Loucy (cell line): ENCODE measurements around the gene GNAT2.

ENCODE experiments used
- H2AFZ ChIP-seq: fragments of 200-600 bp; sonication (generic); 2 replicates; pipeline ENCODE4 v1.6.0; 2016; ENCODE audit warnings: antibody characterized with exemption, mild to moderate bottlenecking, low read length, moderate library complexity
- H3F3A ChIP-seq: fragments of 200-600 bp; 2 replicates; pipeline ENCODE4 v1.6.0; 2016; ENCODE audit warnings: antibody characterized with exemption, low read depth, mild to moderate bottlenecking
- H3K27me3 ChIP-seq: fragments of 200-600 bp; sonication (generic); 2 replicates; pipeline ENCODE4 v1.6.1; 2014; ENCODE audit warnings: low read length, mild to moderate bottlenecking; ENCODE audit not compliant: insufficient read depth, poor library complexity, severe bottlenecking
- H3K36me3 ChIP-seq: fragments of 200-600 bp; sonication (generic); 2 replicates; pipeline ENCODE4 v1.6.1; 2016; ENCODE audit warnings: low read length; ENCODE audit not compliant: insufficient read depth
- H3K4me1 ChIP-seq: fragments of 200-600 bp; sonication (generic); 2 replicates; pipeline ENCODE4 v1.5.1; 2014; ENCODE audit warnings: low read length, mild to moderate bottlenecking; ENCODE audit not compliant: insufficient read depth, poor library complexity, severe bottlenecking
- H3K4me2 ChIP-seq: fragments of 200-600 bp; sonication (generic); 2 replicates; pipeline ENCODE4 v1.6.0; 2014; ENCODE audit warnings: antibody characterized with exemption, low read length, low read depth, mild to moderate bottlenecking; ENCODE audit not compliant: poor library complexity, severe bottlenecking
- H3K4me3 ChIP-seq: fragments of 200-600 bp; sonication (generic); 2 replicates; pipeline ENCODE4 v1.5.1; 2014; ENCODE audit warnings: low read length, mild to moderate bottlenecking, mixed read lengths; ENCODE audit not compliant: poor library complexity, severe bottlenecking
- H3K79me2 ChIP-seq: fragments of 200-600 bp; sonication (generic); 2 replicates; pipeline ENCODE4 v1.6.1; 2014; ENCODE audit warnings: low read length; ENCODE audit not compliant: insufficient read depth
- H3K9ac ChIP-seq: fragments of 200-600 bp; sonication (generic); 2 replicates; pipeline ENCODE4 v1.6.0; 2014; ENCODE audit warnings: mild to moderate bottlenecking, low read depth, low read length, moderate library complexity; ENCODE audit not compliant: poor library complexity, severe bottlenecking
- H3K9me2 ChIP-seq: fragments of 200-600 bp; sonication (generic); replicated peaks from 2 replicates; pipeline ENCODE4 v1.6.1; 2016; ENCODE audit warnings: low read depth, low read length, mixed read lengths
- H3K9me3 ChIP-seq: fragments of 200-600 bp; sonication (generic); 2 replicates; pipeline ENCODE4 v1.6.1; 2014; ENCODE audit warnings: mild to moderate bottlenecking, antibody characterized with exemption, low read length, low read depth; ENCODE audit not compliant: insufficient read depth
- H4K20me1 ChIP-seq: fragments of 200-600 bp; sonication (generic); 2 replicates; pipeline ENCODE4 v1.6.0; 2014; ENCODE audit warnings: antibody characterized with exemption, low read length, mild to moderate bottlenecking; ENCODE audit not compliant: insufficient read depth, poor library complexity, severe bottlenecking
- EZH2phosphoT487 ChIP-seq: fragments of 200-600 bp; IDR thresholded peaks from 2 replicates; pipeline ENCODE4 v1.6.1; 2018; ENCODE audit warnings: antibody characterized with exemption, mild to moderate bottlenecking, moderate library complexity, borderline replicate concordance
- TF ChIP-seq, protein P1 (sequence below): fragments of 200-600 bp; sonication (generic); conservative IDR thresholded peaks from 2 replicates; pipeline ENCODE4 v1.5.1; 2014; ENCODE audit warnings: mild to moderate bottlenecking, antibody characterized with exemption, low read length

The GNAT2 gene

GRCh38 chr1:109629372-109630030 is 10.1 kb upstream of the GNAT2 start:
- Histone ChIP-seq H3K4me3 (no peak overlapping the region), H3F3A (no peaks in the 10 kb centered on the region), H3K9me2 (no peaks in the 10 kb centered on the region), H3K9ac (no peak overlapping the region), H4K20me1 (peaks cover 7% of the 10 kb centered on the region), H3K4me1 (peaks cover 6% of the 10 kb centered on the region), H3K36me3 (peaks cover 58% of the 10 kb centered on the region; the same call in 1 of the 2 replicates), H2AFZ (no peak overlapping the region), H3K9me3 (no peaks in the 10 kb centered on the region), H3K27me3 (no peaks in the 10 kb centered on the region), H3K79me2 (peaks cover 20% of the 10 kb centered on the region; the same call in 1 of the 2 replicates), H3K4me2 (no peak overlapping the region)
- no peak for TF ChIP-seq EZH2phosphoT487
- TF ChIP-seq, protein P1, sequence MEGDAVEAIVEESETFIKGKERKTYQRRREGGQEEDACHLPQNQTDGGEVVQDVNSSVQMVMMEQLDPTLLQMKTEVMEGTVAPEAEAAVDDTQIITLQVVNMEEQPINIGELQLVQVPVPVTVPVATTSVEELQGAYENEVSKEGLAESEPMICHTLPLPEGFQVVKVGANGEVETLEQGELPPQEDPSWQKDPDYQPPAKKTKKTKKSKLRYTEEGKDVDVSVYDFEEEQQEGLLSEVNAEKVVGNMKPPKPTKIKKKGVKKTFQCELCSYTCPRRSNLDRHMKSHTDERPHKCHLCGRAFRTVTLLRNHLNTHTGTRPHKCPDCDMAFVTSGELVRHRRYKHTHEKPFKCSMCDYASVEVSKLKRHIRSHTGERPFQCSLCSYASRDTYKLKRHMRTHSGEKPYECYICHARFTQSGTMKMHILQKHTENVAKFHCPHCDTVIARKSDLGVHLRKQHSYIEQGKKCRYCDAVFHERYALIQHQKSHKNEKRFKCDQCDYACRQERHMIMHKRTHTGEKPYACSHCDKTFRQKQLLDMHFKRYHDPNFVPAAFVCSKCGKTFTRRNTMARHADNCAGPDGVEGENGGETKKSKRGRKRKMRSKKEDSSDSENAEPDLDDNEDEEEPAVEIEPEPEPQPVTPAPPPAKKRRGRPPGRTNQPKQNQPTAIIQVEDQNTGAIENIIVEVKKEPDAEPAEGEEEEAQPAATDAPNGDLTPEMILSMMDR: no peak

DNA sequence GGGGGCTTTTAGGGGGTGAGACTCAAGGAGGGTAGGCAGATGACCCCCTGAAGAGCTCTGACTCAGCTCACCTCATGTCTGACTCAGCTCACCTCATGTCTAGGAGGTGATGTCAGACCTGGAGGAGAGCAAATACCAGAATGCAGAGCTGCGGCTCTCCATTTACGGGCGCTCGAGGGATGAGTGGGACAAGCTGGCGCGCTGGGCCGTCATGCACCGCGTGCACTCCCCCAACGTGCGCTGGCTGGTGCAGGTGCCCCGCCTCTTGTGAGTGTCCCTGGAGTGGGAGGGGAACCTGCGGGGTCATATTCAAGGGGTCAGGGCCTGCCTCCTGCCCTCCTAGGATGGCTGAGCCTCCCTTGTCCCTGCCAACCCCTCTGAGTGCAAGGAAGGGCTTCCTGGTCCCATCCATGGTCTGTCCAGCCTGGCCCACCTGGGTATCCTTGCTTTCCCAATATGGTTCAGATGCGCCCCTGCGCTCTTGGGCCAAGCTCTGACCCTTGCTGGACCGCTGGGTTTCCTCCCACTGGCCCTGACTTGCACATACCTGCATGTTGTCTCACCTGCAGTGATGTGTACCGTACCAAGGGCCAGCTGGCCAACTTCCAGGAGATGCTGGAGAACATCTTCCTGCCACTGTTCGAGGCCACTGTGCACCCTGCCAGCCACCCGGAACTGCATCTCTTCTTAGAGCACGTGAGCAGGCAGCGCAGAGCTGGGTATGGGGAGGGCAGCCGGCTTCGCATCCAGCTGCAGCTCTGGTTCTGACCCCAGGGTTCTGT is 9.3 kb upstream of the GNAT2 start:
- peaks cover 58% of the 10 kb centered on the region; the same call in 1 of the 2 replicates for H3K36me3 ChIP-seq
- no peak for TF ChIP-seq EZH2phosphoT487
- TF ChIP-seq, protein P1: no peak
- peaks cover 13% of the 10 kb centered on the region for H3K4me1 ChIP-seq

GRCh38 chr1:109627692-109628399 is 8.4 kb upstream of the GNAT2 start:
- no peaks in the 10 kb centered on the region for H3K27me3 ChIP-seq
- TF ChIP-seq EZH2phosphoT487: no peak
- TF ChIP-seq, protein P1: no peak
- H3K9ac ChIP-seq: no peak overlapping the region
- H3K36me3 ChIP-seq: peaks cover 58% of the 10 kb centered on the region; the same call in 1 of the 2 replicates
- peaks cover 22% of the 10 kb centered on the region for H3K4me1 ChIP-seq
- H3K4me3 ChIP-seq: no peak overlapping the region
- H4K20me1 ChIP-seq: peaks cover 17% of the 10 kb centered on the region
- H3F3A ChIP-seq: no peaks in the 10 kb centered on the region
- H3K4me2 ChIP-seq: no peak overlapping the region
- H3K9me2 ChIP-seq: no peaks in the 10 kb centered on the region
- H3K79me2 ChIP-seq: peaks cover 36% of the 10 kb centered on the region
- H3K9me3 ChIP-seq: no peaks in the 10 kb centered on the region
- H2AFZ ChIP-seq: no peak overlapping the region

More for the DNA sequence above, 9.3 kb upstream of the GNAT2 start:
- H3K9ac ChIP-seq: no peak overlapping the region
- no peak overlapping the region for H3K4me2 ChIP-seq
- H3K4me3 ChIP-seq: no peak overlapping the region
- no peak overlapping the region for H2AFZ ChIP-seq
- no peaks in the 10 kb centered on the region for H3F3A ChIP-seq
- peaks cover 13% of the 10 kb centered on the region for H4K20me1 ChIP-seq
- no peaks in the 10 kb centered on the region for H3K27me3 ChIP-seq
- H3K9me2 ChIP-seq: no peaks in the 10 kb centered on the region
- no peaks in the 10 kb centered on the region for H3K9me3 ChIP-seq
- peaks cover 27% of the 10 kb centered on the region for H3K79me2 ChIP-seq
